Stomach (tissue), 9 donors: ENCODE results near the gene CTSL. TPM values are rescaled to one million over a fixed set of nuclear protein-coding genes. Genes with fewer than 3 reads are reported as not detected.

Experiments used
- DNase-seq, 2 donors: peaks; one replicate each; pipeline versions ENCODE4 v3.0.0 to v3.0.0-alpha.2; 2013 to 2019
- H3K27ac ChIP-seq, 5 donors: fragments of 200-600 bp in 4 of 5; sonication (generic) in 4 of 5; one replicate each; pipeline ENCODE4 v1.5.1; 2013 to 2019; ENCODE audit warnings: mild to moderate bottlenecking in 1 of 5, moderate library complexity in 1 of 5
- H3K27me3 ChIP-seq, 3 donors: fragments of 200-600 bp; sonication (generic); one replicate each; pipeline ENCODE4 v1.5.1; 2017 to 2019; ENCODE audit warnings: mixed run types in 1 of 3
- H3K36me3 ChIP-seq, 4 donors: fragments of 200-600 bp; sonication (generic); 1 replicate in 3 of 4; 2 replicates in 1 of 4; pipeline ENCODE4 v1.5.1; 2016 to 2019
- H3K4me1 ChIP-seq, 4 donors: fragments of 200-600 bp; sonication (generic); one replicate each; pipeline ENCODE4 v1.5.1; 2016 to 2019
- H3K4me3 ChIP-seq, 4 donors: fragments of 200-600 bp; sonication (generic) in 3 of 4; one replicate each; pipeline ENCODE4 v1.5.1; 2016 to 2019; ENCODE audit warnings: mild to moderate bottlenecking in 1 of 4
- H3K9me3 ChIP-seq, 4 donors: fragments of 200-600 bp; sonication (generic); one replicate each; pipeline ENCODE4 v1.5.1; 2016 to 2019
- CTCF ChIP-seq, 7 experiments: fragments of 450-650 bp in 4 of 7; fragments of 200-600 bp in 3 of 7; sonication (generic) in 3 of 7; IDR thresholded peaks; one replicate each; pipeline ENCODE4 v1.5.1; 2016 to 2019; ENCODE audit warnings: antibody characterized with exemption in 7 of 7, control low read depth in 2 of 7, mild to moderate bottlenecking in 1 of 7
- EP300 ChIP-seq: sonication (generic); formaldehyde crosslinking; IDR thresholded peaks from one replicate; pipeline ENCODE4 v1.6.1; 2017; ENCODE audit warnings: antibody characterized with exemption
- POLR2A ChIP-seq, 4 donors: fragments of 450-650 bp; IDR thresholded peaks; one replicate each; pipeline ENCODE4 v1.6.1; 2016; ENCODE audit warnings: antibody characterized with exemption in 4 of 4, control low read depth in 2 of 4, mild to moderate bottlenecking in 1 of 4, moderate library complexity in 1 of 4
- POLR2AphosphoS5 ChIP-seq, 3 donors: sonication (generic); formaldehyde crosslinking; IDR thresholded peaks; one replicate each; pipeline ENCODE4 v1.6.1; 2016; ENCODE audit warnings: antibody characterized with exemption in 3 of 3
- WGBS, 5 donors: extraction: QIAGEN DNeasy Blood & Tissue Kit in 3 of 5; methylation state at CpG; one replicate each; pipeline versions ENCODE4 v1.1.5 to v1.1.7; 2013 to 2018; 5-methylcytosine and 5-hydroxymethylcytosine counted together
- intact Hi-C: fragments of 100-400 bp; cut with DNase I; formaldehyde crosslinking; loops from one replicate; pipeline ENCODE4 v1.15.1; 2023; ENCODE audit warnings: low total_unique reads
- polyA plus RNA-seq, 3 donors: library from polyadenylated mRNA; stranded (reverse); fragments of 200-250 nt; gene quantifications; one replicate each; pipeline ENCODE4 v1.2.3, GENCODE V29; 2013
- total RNA-seq, 5 donors: library from RNA; depleted of rRNA; stranded (reverse); fragments of >200 nt; gene quantifications; one replicate each; pipeline versions ENCODE4 v1.1.0 to v1.2.3, GENCODE V29; 2014 to 2016
- donor health status: healthy with polysubstance abuse.
- donor health status: Bipolar disorder and iron deficiency.
- donor health status: healthy.

Gene CTSL
- total and polyA plus RNA-seq, 8 donors: 4.9 to 104 (median 34.4) TPM

- Histone ChIP-seq H3K27me3 (no peaks in the 10 kb centered on the region), H3K4me1 (no peaks in the 10 kb centered on the region), H3K9me3 (no peaks in the 10 kb centered on the region), H3K4me3 (no peak overlapping the region), H3K27ac (no peak overlapping the region), H3K36me3 (peaks cover 9 to 90% (median 87%) of the 10 kb centered on the region in 4 donors)
- no peak for DNase-seq
- WGBS, 5 donors: 77 to 87% (median 81%) methylated on average over 12 to 14 of the region's 14 CpGs
- intact Hi-C loops: no loop called here
- TF ChIP-seq POLR2AphosphoS5 (IDR thresholded peaks at IDR 0.05): no peak
- no peak for TF ChIP-seq POLR2A (IDR thresholded peaks at IDR 0.05)
- no peak for TF ChIP-seq EP300
Measured at GRCh38 chr9:87698069-87698809, 27.7 kb upstream of the CTSL start.

- Histone ChIP-seq H3K36me3 (peaks cover 9 to 96% (median 92%) of the 10 kb centered on the region in 4 donors), H3K4me1 (no peaks in the 10 kb centered on the region), H3K27me3 (no peaks in the 10 kb centered on the region), H3K27ac (no peak overlapping the region), H3K4me3 (no peak overlapping the region), H3K9me3 (no peaks in the 10 kb centered on the region)
- no peak for DNase-seq
- WGBS, 5 donors: 90 to 98% (median 96%) methylated on average over 4 of the region's 4 CpGs
- intact Hi-C loops: no loop called here
- TF ChIP-seq POLR2AphosphoS5 (IDR thresholded peaks at IDR 0.05) (no peak), POLR2A (IDR thresholded peaks at IDR 0.05) (no peak), CTCF (IDR thresholded peaks at IDR 0.05) (no peak), EP300 (no peak)
Measured at GRCh38 chr9:87699835-87700234, 26.1 kb upstream of the CTSL start.

GRCh38 chr9:87701491-87701890 is 24.4 kb upstream of the CTSL start:
- Histone ChIP-seq H3K4me1 (no peaks in the 10 kb centered on the region), H3K27me3 (no peaks in the 10 kb centered on the region), H3K4me3 (no peak overlapping the region), H3K9me3 (no peaks in the 10 kb centered on the region), H3K36me3 (peaks cover 15 to 96% (median 88%) of the 10 kb centered on the region in 4 donors), H3K27ac (no peak overlapping the region)
- DNase-seq: no peak
- no peak for TF ChIP-seq EP300
- TF ChIP-seq CTCF (IDR thresholded peaks at IDR 0.05): no peak
- TF ChIP-seq POLR2AphosphoS5 (IDR thresholded peaks at IDR 0.05): no peak
- no peak for TF ChIP-seq POLR2A (IDR thresholded peaks at IDR 0.05)
- WGBS, 5 donors: 90 to 96% (median 93%) methylated on average over 9 of the region's 9 CpGs
- intact Hi-C loops: no loop called here

- Histone ChIP-seq H3K4me1 (no peaks in the 10 kb centered on the region), H3K4me3 (no peak overlapping the region), H3K36me3 (peaks cover 20 to 96% (median 88%) of the 10 kb centered on the region in 4 donors), H3K27me3 (no peaks in the 10 kb centered on the region), H3K27ac (no peak overlapping the region), H3K9me3 (no peaks in the 10 kb centered on the region)
- no peak for TF ChIP-seq POLR2AphosphoS5 (IDR thresholded peaks at IDR 0.05)
- TF ChIP-seq EP300: no peak
- TF ChIP-seq CTCF (IDR thresholded peaks at IDR 0.05): no peak
- TF ChIP-seq POLR2A (IDR thresholded peaks at IDR 0.05): no peak
- intact Hi-C loops: no loop called here
- DNase-seq: no peak
- 81 to 93% (median 88%) methylated on average over 6 of the region's 6 CpGs for WGBS, 5 donors
Measured at GRCh38 chr9:87701931-87702421, 23.9 kb upstream of the CTSL start.

GRCh38 chr9:87702921-87703320 is 23.0 kb upstream of the CTSL start:
- Histone ChIP-seq H3K4me1 (no peaks in the 10 kb centered on the region), H3K27me3 (no peaks in the 10 kb centered on the region), H3K9me3 (no peaks in the 10 kb centered on the region), H3K36me3 (peaks cover 23 to 96% (median 88%) of the 10 kb centered on the region in 4 donors), H3K27ac (no peak overlapping the region), H3K4me3 (no peak overlapping the region)
- 90 to 95% (median 91%) methylated on average over 9 of the region's 9 CpGs for whole genome bisulfite sequencing, 5 donors
- intact Hi-C loops: no loop called here
- no peak for DNase-seq
- TF ChIP-seq EP300 (no peak), POLR2A (IDR thresholded peaks at IDR 0.05) (no peak), CTCF (IDR thresholded peaks at IDR 0.05) (no peak), POLR2AphosphoS5 (IDR thresholded peaks at IDR 0.05) (no peak)
